ENCODE data around the gene BTBD9.

Gene BTBD9

DNA sequence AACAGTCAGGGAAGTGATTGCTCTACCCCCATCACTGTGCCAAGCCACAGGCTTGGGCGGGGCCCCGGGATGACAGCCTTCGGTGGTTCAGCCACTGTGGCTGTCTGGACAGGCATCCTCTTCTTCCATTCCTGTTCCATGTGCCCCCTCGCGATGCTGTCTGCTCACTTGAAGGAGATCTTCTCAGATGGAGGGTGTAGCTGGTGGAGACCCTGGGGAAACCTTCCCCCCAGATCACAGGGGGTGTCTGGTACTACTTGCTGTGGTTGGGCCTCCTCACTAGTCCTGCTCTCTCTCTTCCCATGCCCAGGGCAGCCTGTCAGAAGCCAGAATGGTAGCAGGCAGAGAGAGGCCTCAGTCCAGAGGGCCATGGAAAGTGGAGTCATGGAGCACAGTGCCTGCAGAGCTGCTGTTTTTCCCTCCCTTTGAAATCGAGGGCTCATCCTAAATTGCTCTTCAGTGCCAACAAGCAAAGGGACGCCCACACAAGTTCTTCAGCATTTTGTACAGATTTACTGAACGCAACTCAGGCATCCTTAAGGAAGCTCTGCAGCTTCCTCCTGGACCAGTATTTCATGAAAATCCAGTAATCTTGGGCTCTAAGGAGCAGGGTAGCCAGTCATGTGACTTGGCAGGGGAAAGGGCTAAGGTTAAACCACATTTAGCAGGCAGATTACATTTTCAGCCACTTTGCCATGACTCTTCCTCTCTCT is 493.6 kb downstream of the BTBD9 start:
- H3K4me1 ChIP-seq (ENCODE audit: control insufficient read depth, insufficient read depth, low read depth, low read length): peaks cover 10% of the 10 kb centered on the region
- no peak overlapping the region for H3K4me3 ChIP-seq (ENCODE audit: insufficient read depth in 1 of 2, low read depth in 1 of 2, low read length in 2 of 2)
- no peaks in the 10 kb centered on the region for H3K9me3 ChIP-seq (ENCODE audit: control insufficient read depth, low read length)
- no peak overlapping the region for H3K27ac ChIP-seq (ENCODE audit: low read length, poor library complexity, severe bottlenecking)
- H3K4me2 ChIP-seq (ENCODE audit: low read length, poor library complexity, severe bottlenecking): no peak overlapping the region
- DNase-seq: no peak
- no peak overlapping the region for H3K23ac ChIP-seq (ENCODE audit: low read length in 2 of 2)
- H3K27me3 ChIP-seq (ENCODE audit: control insufficient read depth in 1 of 2, insufficient read depth in 1 of 2, low read length in 2 of 2): no peaks in the 10 kb centered on the region
- no peak overlapping the region for H2BK120ac ChIP-seq (ENCODE audit: low read depth, low read length)
- no peak overlapping the region for H2BK5ac ChIP-seq (ENCODE audit: low read depth, low read length, poor library complexity, severe bottlenecking)
- no peak overlapping the region for H4K91ac ChIP-seq (ENCODE audit: low read length)
- H2BK15ac ChIP-seq (ENCODE audit: low read depth, poor library complexity, severe bottlenecking): no peak overlapping the region
- no peak overlapping the region for H3K14ac ChIP-seq (ENCODE audit: low read length in 2 of 2)
- peaks cover 22 to 34% of the 10 kb centered on the region in 2 experiments for H3K36me3 ChIP-seq (ENCODE audit: control insufficient read depth in 1 of 2, insufficient read depth in 2 of 2, low read depth in 1 of 2, low read length in 2 of 2)
- H4K8ac ChIP-seq (ENCODE audit: low read length): no peak overlapping the region
- no peak overlapping the region for H2AFZ ChIP-seq (ENCODE audit: low read depth, low read length)
- peaks cover 61% of the 10 kb centered on the region for H3K79me1 ChIP-seq (replicated peaks; ENCODE audit: low read length, poor library complexity, severe bottlenecking)
- no peak overlapping the region for H3K9ac ChIP-seq (ENCODE audit: low read length)
- no peak overlapping the region for H3K4ac ChIP-seq (ENCODE audit: low read depth in 1 of 2, low read length in 2 of 2)
- no peak overlapping the region for H3K18ac ChIP-seq (ENCODE audit: low read depth in 1 of 2, low read length in 2 of 2)
- 91% methylated on average over 8 of the region's 8 CpGs for WGBS
- no peak overlapping the region for H2BK12ac ChIP-seq (ENCODE audit: low read length in 2 of 2)
- H2AK5ac ChIP-seq (ENCODE audit: low read length, severe bottlenecking): no peak overlapping the region

DNA sequence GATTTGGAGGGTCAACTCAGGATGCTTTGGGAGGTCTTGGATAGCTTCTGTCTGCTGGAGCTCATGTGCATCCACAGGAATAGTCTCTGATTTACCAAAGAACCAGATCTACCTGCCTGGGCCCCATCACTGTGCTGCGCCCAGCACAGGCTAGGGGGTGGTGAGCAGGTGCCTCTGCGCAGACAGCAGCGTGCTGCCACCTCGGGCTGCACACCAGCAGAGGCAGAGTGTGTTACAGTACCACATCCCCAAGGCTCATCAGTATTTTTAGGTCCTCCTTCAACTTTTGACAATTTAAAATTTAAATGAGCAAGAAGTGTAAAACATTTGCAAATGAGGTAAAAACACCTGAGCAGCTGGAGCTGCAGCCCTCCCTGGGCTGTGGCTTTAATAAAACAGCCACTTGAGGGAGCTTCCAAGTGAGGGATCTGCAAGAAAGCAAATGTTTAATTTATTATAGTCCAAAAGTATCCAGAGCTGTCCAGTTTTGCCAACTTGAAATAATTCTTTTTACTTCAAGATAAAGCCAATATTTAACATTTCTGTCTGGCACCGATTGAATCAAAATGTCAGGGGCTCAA is 495.3 kb downstream of the BTBD9 start:
- Histone ChIP-seq H2BK5ac (ENCODE audit: low read depth, low read length, poor library complexity, severe bottlenecking) (no peak overlapping the region), H2AK5ac (ENCODE audit: low read length, severe bottlenecking) (no peak overlapping the region), H3K4me1 (ENCODE audit: control insufficient read depth, insufficient read depth, low read depth, low read length) (peaks cover 5% of the 10 kb centered on the region), H4K8ac (ENCODE audit: low read length) (no peak overlapping the region), H3K27me3 (ENCODE audit: control insufficient read depth in 1 of 2, insufficient read depth in 1 of 2, low read length in 2 of 2) (no peaks in the 10 kb centered on the region), H2BK120ac (ENCODE audit: low read depth, low read length) (no peak overlapping the region), H2AFZ (ENCODE audit: low read depth, low read length) (no peak overlapping the region), H3K14ac (ENCODE audit: low read length in 2 of 2) (no peak overlapping the region), H4K91ac (ENCODE audit: low read length) (no peak overlapping the region), H3K27ac (ENCODE audit: low read length, poor library complexity, severe bottlenecking) (no peak overlapping the region), H3K18ac (ENCODE audit: low read depth in 1 of 2, low read length in 2 of 2) (no peak overlapping the region), H3K36me3 (ENCODE audit: control insufficient read depth in 1 of 2, insufficient read depth in 2 of 2, low read depth in 1 of 2, low read length in 2 of 2) (peaks cover 18 to 37% of the 10 kb centered on the region in 2 experiments), H3K9ac (ENCODE audit: low read length) (no peak overlapping the region), H3K4ac (ENCODE audit: low read depth in 1 of 2, low read length in 2 of 2) (no peak overlapping the region), H3K79me1 (replicated peaks; ENCODE audit: low read length, poor library complexity, severe bottlenecking) (peaks cover 61% of the 10 kb centered on the region), H3K9me3 (ENCODE audit: control insufficient read depth, low read length) (no peaks in the 10 kb centered on the region), H3K4me2 (ENCODE audit: low read length, poor library complexity, severe bottlenecking) (no peak overlapping the region), H2BK12ac (ENCODE audit: low read length in 2 of 2) (no peak overlapping the region), H3K23ac (ENCODE audit: low read length in 2 of 2) (no peak overlapping the region), H2BK15ac (ENCODE audit: low read depth, poor library complexity, severe bottlenecking) (no peak overlapping the region), H3K4me3 (ENCODE audit: insufficient read depth in 1 of 2, low read depth in 1 of 2, low read length in 2 of 2) (no peak overlapping the region)
- 99% methylated on average over 4 of the region's 5 CpGs for WGBS
- DNase-seq: no peak

DNA sequence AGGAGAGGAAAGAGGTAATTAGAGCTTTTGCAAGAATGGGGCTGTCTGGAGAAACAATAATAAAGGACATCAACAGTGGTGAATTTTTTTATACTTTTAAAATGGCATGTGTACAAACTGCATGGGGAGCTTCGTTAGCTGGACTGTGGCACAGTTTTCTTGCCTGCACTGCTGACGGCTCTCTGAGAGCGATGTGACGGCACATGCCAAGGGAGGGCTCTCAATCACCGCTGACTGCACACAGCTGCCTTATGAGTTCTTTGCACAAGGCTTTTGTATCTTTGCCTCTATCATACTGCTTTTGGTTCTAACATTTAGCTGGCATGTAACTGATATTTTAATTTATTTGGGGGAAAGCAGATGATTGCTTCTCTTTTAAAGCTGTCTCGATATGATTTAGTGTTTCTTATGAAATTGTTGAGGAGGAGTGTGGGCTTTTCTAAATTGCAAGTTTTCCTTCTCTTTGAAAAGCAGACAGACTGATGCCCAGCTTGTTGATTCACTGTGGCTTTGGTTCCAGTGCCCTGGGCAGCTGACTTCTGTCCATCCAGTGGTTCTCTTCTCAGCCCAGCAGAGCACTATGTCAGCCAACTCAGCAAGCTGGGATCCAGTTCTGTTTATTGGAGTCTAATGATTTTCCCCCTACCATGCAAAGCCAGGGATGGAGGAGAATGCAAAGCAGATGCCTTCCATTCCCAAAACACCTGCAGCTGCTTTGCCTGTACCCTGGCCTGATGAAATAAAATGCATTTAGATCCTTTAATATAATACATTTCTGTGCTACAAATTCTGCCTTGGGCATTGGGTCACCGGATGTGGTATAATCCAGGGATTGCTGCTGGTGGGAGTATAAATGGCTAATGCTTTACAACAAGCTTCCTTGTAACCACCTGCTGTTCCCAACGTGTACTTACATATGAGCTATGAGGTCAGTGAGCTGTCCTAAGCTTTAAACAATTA is 496.3 kb downstream of the BTBD9 start:
- Histone ChIP-seq H3K9ac (ENCODE audit: low read length) (no peak overlapping the region), H3K14ac (ENCODE audit: low read length in 2 of 2) (no peak overlapping the region), H2BK5ac (ENCODE audit: low read depth, low read length, poor library complexity, severe bottlenecking) (no peak overlapping the region), H3K4ac (ENCODE audit: low read depth in 1 of 2, low read length in 2 of 2) (no peak overlapping the region), H3K79me1 (replicated peaks; ENCODE audit: low read length, poor library complexity, severe bottlenecking) (peaks cover 65% of the 10 kb centered on the region), H3K4me2 (ENCODE audit: low read length, poor library complexity, severe bottlenecking) (no peak overlapping the region), H3K36me3 (ENCODE audit: control insufficient read depth in 1 of 2, insufficient read depth in 2 of 2, low read depth in 1 of 2, low read length in 2 of 2) (peaks cover 18 to 39% of the 10 kb centered on the region in 2 experiments), H3K23ac (ENCODE audit: low read length in 2 of 2) (no peak overlapping the region), H4K91ac (ENCODE audit: low read length) (no peak overlapping the region), H3K9me3 (ENCODE audit: control insufficient read depth, low read length) (no peaks in the 10 kb centered on the region), H4K8ac (ENCODE audit: low read length) (no peak overlapping the region), H3K27ac (ENCODE audit: low read length, poor library complexity, severe bottlenecking) (peak overlapping the region; percentile 28), H2BK15ac (ENCODE audit: low read depth, poor library complexity, severe bottlenecking) (no peak overlapping the region), H3K18ac (ENCODE audit: low read depth in 1 of 2, low read length in 2 of 2) (no peak overlapping the region), H2BK12ac (ENCODE audit: low read length in 2 of 2) (no peak overlapping the region), H3K4me1 (ENCODE audit: control insufficient read depth, insufficient read depth, low read depth, low read length) (peaks cover 5% of the 10 kb centered on the region), H2AFZ (ENCODE audit: low read depth, low read length) (no peak overlapping the region), H2BK120ac (ENCODE audit: low read depth, low read length) (no peak overlapping the region), H3K27me3 (ENCODE audit: control insufficient read depth in 1 of 2, insufficient read depth in 1 of 2, low read length in 2 of 2) (no peaks in the 10 kb centered on the region), H3K4me3 (ENCODE audit: insufficient read depth in 1 of 2, low read depth in 1 of 2, low read length in 2 of 2) (no peak overlapping the region), H2AK5ac (ENCODE audit: low read length, severe bottlenecking) (no peak overlapping the region)
- 89% methylated on average over 6 of the region's 8 CpGs for WGBS
- DNase-seq: no peak

Measured in mesenchymal stem cell (in vitro differentiated cells and primary cell).